Embryonic facial prominence (tissue), 1 donor: Measurements from ENCODE around the gene NIPAL4.

Experiments used
- DNase-seq: peaks from one replicate; pipeline ENCODE4 v3.0.0-alpha.2; 2016; ENCODE audit errors: extremely low spot score

NIPAL4 gene

DNA sequence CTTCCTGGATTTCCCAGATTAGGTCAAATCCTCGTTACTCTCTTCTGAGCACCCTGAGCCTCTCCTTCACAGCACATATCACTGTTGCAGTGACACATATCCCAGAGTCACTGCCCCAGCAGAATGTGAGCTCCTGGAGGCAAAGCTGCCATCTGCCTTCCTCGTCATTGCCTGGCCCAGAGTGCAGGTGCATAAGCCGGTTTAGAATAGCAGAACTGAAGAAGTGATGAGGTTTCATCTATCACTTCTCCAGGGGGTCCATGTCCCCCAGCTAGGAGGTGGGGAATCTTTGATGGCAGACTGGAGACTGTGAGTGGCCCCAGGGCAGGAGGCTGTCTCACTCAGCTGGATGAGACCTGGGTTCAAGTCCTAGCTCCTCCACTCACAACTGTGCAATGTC lies 25.8 kb downstream of the NIPAL4 start:
- no peak for DNase-seq

DNA sequence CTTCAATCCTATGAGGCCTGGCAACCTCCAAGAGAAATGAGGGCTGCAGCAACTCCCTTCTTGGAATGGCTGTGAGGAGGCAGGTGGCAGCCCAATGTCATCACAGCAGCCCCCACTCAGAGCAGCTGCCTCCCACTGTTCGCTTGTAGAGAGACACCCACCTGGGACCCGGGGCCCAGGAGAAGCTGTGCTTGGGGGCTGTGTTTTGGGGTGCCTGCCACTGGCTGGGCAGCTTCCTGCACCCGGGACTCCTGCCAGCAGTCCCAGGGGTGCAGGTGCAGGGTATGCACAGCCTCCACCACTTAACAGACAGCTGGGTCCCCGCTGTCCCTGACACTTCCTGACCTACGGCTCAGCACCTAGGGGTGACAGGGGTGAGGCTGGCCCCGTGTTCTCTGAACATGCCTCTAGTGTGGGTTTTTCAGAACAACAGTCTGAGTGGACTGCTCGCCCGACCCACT lies 26.2 kb downstream of the NIPAL4 start:
- DNase-seq: no peak

DNA sequence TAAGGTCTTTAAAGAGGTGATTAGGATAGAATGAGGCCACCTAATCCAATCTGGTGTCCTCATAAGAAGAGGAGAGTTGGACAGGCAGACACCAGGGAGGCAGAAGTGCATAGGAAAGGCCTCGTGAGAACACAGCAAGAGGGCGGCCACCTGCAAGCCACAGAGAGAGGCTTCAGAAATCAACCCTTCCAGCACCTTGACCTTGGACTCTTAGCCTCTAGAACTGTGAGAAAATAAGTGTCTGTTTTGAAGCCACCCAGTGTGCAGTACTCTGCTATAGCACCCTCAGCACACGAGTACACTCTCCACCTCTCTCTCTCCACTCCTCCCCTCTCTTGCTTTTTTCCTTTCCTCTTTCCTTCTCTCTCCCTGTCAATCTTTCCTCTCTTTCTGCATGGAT lies 26.8 kb downstream of the NIPAL4 start:
- DNase-seq: no peak

DNA sequence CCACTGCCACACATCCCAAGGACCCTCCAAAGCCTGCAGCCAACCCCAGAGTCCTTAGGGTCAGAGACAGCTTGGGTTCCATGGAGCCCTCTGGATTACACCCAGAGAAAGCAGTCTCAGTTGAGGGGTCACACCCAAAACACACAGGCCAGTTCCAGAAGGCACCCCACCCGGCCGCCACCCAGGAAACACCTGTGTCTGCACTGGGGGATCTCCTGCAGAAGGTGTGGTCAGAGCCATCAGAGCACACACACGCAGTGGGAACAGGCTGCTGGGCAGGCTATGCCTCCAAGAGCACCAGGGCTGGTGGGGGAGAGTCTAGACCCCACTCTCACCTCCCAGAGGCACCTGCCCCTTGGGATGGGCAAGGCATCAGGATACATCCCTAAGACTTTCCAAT lies 27.3 kb downstream of the NIPAL4 start:
- no peak for DNase-seq

DNA sequence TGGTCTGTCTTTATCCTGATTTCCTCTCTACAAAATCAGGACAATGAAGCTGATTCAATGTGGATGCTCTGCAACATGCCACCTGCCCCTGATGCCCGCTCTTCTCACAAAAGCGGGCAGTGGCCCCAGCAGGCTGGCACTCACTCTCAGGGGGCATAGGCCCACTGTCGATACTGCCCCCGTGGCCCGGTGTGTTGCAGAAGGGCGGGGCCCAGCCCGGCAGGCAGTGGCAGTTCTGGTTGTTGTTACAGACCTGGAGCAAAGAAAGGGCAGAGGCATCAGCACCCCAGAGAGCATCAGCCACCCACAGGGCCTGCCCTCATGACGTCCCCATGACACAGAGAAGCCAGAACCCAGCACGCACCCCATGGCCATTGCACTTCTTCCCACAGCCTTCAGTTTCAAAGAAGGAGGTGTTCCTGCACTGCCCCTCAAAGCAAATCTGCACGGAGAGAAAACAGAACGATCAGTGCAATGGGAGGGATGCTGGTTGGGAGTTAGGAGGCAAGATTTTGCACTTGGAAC lies 31.5 kb downstream of the NIPAL4 start:
- DNase-seq: no peak

DNA sequence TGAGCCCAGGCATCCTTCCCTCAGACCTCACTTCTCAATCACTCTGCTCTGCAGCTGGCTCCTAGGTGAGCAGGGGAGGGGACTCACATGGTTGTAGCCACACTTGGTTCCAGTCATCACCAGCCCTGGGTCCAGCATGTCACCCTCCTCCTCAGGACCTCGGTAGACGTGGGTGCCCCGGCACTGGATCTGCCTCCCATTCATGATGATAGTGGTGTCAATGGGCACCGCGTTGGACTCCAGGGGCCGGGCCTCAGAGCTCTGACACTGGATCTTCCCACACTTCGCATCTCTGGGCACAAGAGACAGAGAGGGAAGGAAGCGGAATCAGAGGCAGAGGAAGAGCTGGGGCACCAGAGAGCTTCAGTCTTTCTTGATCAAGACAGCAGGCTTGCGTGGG lies 32.9 kb downstream of the NIPAL4 start:
- no peak for DNase-seq

DNA sequence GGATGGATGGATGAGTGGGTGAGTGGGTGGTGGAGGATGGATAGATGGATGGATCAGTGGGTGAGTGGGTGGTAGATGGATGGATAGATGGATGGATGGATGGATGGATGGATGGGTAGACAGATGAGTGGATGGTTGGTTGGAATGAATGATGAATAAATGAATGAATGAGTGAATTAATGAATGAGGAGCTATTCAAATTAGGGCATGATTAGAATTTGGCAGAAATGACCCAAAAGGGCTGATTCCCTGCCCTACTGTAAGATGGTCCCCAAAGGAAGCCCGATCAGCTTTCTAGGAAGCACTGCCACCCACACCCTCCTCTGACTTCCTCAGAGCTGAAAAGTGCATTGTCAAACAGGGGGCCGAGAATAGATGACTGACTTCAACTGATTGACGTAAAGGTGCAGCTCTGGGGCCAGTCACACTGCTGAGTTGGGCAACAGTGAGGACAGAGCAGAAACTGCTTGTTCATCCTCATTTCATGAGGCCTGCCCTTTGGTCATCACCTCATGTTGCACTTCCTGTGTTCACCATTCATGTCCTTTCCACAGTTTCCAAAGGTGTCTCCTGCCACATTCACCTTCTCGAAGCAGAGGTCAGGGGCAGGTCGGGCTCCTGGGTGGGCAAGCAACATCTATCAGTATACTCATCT lies 34.3 kb downstream of the NIPAL4 start:
- DNase-seq: no peak

DNA sequence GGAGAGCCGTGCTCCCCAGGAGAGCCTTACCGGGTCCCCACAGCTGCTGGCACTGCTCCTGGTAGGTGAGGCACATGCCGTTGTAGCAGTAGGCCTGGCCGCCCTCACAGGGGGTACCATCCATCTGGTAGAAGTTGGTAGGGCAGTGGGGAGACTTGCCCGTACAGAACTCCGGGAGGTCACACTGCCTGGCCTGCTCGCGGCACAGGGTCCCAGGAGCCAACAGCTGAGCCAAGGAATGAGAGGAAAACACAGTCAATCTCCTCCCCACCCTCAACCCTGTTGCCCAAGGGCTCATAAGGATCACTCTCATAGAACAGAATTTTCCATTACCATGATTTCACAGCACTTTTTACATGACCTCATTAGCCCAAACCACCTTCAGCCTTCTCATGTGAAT lies 36.9 kb downstream of the NIPAL4 start:
- no peak for DNase-seq

DNA sequence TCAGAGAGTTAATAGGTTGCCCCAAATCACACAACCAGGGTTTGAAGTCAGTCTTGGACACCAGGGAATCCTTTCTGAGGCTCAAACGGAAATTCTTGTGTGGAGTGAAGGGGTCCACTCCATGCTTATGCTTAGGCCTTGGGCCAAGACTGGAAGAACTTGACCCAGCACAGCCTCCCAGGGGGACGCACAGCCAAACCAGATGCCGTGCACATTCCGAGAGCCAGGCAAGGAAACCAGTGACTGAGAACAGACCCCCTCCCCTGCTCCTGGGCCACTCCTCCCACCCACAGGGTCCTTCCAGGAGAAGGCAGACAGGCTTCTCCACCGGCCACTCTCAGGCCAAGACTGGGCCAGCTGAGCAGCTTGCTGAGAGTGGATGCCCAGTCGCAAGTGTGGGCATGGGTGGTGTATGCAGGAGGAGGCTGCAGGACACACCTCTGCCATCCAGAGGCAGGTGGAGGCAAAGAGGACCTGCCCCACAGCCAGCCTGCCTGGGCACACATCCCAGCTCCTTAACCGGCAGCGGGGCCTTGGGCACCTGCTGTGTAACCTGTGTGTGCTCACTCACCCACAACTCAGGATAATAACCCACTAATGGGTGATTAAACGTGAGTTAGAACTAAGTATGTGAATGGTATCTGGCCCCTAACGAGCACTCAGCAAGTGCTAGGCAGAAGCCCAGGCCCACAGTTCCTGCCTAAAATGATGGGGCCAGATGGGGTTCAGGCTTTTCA lies 38.0 kb downstream of the NIPAL4 start:
- DNase-seq: no peak

DNA sequence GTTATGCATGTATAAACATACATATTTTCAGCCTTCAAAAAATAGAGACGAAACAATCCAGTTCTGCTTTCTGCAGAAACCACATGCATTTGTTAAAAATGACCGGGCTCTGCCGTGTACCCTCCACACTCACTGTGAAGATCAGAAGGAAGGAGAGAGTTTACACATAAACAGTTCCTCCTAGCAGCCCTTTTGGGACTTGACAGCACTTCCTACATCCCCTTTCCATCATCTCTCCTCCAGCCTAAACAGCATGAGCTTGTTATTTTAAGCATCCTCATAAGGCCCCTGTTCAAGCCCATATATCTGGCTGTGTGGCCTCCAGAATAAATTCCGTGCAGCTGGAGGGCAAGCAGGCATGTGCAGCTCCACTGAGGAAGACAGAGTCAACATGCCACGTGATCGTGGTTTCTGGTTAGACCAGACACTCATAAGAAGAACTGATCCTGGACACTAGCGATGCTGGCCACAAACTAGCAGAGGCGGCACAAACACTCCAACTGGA lies 42.2 kb downstream of the NIPAL4 start:
- DNase-seq: no peak

DNA sequence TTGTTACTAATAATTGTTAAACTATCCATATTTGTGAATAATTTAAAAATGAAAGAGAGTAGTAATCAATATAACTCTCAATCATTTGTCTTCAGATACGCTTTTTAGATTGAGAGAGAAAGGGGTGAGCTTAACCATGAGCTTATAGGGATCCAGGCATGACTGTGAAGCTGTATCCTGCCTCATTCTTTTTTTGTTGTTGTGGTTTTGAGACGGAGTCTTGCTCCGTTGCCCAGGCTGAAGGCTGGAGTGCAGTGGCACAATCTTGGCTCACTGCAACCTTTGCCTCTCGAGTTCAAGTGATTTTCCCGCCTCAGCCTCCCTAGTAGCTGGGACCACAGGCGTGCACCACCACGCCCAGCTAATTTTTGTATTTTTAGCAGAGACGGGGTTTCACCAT lies 44.0 kb downstream of the NIPAL4 start:
- DNase-seq: no peak

DNA sequence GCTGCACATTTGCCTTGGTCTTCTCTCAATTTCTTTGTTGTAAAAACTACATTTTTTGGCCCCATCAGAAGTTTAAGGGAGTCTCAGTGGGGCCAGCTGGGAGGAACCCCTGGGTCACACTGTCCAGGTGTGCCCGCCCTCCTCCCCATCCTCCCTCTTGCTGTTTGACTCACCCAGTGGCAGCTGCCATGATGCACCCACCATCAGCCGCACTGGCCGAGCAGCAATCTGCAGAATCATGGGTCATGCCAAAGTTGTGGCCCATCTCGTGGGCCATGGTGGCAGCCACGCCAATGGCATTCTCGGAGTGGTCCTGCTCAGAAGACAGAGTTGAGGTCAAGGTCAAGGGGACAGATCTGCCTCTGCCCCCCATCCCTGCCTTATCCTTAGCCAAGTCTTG lies 45.5 kb downstream of the NIPAL4 start:
- DNase-seq: no peak

DNA sequence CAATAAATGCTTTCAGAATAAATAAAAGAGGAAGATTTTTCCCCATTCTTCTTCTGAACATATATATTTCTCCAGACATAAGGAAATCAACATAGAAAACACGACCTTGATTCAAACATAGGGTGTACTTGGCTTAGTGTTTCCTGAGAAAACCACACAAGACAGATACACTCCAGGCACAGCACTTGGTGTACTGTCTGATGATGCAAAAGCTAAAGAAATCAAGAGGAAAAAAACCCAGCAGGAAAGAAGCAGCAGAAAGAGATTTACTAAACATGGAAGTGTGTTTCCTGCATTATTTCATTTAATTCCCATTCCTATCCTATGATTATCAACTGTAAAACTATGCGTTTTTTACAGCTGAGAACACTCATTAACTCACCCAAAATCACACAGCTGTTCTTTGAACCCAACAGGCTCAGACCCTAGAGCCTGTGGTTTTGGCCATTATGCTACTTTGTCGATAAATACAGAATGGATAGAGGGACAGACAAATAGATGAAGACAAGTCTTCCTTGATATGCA lies 46.1 kb downstream of the NIPAL4 start:
- DNase-seq: no peak

DNA sequence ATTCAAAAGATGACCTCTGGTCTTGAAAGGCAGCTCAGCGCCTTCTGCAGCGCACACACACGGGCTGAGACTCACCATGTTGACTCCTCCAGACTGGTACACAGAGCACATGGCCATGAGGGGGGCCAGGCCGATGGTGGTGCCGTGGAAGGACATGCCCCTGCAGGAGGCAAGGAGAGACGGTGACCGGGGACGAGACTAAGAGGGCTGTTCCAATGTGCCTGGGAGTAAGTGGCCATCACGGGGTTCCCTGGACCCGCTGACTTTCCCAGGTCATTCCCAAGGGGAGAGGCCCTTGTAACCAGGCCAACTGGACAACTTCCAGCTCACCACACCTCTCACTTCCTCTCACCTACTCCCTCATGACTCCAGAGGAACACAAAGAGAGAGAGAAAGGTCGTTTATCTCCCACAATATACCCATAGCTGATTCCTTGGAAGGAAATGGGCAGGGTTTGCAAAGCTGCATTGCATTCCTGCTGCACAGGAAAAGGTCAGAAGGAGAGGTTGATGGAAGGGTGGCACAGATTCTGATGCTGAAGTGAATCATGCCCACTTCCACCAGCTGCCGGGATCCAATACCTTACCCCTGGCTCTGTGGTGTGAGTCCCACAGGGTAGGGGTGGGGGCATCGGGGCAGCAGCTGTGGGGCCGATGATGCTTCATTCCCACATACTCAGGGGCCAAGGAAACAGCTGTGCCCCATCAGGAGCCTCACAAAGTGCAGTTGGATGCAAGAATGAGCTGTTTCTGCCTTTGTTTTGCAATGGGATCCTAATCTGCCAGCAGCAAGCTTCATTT lies 47.2 kb downstream of the NIPAL4 start:
- no peak for DNase-seq

DNA sequence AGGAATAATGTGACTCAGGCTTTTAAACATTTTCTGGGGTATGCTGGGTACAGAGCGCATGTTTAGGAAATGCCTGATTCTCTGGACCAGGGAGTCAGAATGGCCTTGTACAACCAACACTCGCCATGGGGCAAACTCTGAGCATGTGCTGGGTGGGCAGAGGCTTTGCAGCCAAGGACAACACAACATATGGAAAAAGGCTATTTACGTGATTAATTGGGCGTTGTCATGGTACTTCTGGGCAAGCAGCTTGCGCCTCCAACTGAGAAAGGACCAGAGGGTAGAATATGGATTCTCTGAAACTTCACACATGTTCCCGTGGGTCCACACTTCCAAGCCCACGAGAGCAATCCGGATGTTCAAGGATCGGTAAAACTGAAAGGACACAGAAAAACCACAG lies 49.1 kb downstream of the NIPAL4 start:
- DNase-seq: no peak

DNA sequence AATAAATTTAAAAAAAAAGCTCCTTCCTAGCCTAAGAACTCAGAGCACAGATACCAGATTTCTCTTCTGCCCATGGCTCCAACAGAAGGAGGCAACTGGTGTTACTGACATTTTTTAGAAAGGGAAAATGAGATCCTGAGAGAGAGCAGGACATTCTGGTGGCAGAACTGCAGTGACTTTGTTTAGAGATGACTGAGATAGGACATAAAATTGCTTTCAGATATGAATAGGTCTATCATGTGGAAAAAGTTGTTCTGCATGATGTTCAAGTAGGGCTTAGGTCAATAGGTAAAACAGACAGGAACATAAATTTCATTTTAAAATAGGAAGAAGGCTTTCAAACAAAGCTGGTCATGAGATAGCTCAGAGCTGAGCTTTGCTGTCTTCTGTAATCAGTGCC lies 49.6 kb downstream of the NIPAL4 start:
- no peak for DNase-seq

DNA sequence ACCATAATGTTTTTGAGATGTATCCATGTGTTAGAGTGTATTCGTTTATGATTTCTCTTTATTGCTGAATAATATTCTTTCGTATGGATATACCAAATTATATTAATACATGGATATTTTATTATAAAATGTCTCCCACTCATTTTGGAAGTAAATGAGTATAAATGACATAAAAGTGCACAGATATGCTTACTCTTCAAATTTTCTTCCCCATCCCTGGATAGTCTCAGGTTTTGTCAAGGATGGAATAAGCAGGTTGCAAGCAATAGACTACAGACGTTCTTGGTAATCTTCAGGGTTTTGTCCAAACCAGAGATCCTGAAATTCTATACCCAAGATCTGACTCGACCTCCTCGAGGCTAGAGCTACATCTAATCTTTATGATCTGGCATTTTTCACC lies 50.7 kb downstream of the NIPAL4 start:
- no peak for DNase-seq

DNA sequence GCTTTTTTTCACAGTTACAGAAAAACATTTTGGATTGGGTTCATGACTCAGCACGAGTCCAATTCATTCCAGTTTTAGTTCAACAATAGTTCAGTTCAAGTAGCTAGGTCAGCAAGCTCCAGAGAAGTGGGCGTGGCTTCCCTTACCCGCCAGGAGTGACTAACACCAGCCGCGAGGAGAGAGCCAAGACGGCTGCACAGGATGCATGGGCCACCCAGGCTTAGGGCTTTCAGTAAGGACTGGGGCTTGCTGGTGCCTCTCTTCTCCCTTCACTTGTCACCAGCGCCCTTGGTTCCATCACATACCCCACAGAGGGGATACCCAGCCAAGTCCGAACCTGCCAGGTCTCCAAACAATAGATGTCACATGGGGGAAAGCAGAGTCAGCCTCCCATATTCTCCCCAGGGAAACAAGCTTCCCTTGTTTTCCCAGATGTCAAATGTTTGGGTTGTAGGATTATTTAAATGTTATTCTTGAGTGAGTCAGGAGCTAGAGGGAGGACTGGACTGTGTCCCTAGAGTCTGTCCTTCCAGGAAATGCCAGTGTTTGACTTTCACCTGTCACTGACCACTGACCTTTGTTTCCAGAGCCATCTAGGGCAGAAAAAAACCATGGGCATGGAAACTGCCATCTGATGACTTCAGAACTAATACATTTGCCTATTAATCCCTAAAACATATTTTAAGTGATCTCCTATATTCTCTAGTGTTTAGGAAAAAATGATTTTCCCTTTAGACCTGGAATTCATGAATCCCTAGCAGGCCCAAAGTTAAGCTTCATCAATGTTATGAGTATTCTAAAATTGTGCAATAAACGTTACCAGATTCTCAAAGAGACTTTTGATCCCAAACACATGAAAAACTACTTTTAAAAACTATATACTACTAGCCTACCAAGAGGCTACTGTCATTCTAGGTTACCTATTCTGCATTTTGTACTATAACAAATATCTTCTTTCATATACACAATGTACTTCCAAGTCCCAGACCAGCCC lies 51.9 kb downstream of the NIPAL4 start:
- DNase-seq: no peak

DNA sequence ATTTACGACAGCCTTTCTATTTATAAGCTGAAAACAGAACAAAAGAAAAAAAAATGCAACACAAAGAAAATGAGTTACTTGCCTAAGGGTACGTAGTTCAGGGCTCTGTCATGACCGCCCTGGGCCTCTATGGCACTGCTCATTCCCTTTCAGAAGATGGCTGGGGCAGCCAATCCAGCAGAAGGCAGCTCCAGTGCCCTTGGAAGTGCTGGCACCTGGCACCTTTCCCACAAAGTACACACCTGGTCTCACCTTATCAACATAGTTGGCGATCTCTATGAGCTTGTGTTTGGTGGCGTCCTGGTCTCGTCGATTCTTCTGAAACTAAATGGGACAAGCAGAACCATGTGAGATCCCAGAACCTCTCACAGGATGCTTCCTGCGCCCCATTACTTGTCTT lies 53.2 kb downstream of the NIPAL4 start:
- no peak for DNase-seq

DNA sequence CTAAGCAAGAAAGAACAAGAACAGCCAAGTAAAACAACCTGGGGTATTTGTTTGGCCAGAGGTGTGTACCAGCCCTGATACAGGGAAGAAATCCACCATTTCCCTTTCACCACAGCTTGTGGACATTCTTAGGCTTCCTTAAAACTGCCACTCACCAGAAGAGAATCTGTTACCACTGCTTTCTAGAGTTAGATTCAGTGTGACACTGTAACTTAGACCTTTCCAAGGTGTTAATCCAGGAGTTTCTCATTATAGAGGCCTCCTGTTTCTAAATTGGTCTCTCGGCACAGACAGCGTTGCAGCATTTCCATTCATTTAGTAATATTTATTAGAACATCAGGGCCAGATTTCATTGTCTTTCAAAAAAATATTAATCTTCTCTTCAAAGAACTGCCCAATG lies 55.0 kb downstream of the NIPAL4 start:
- no peak for DNase-seq

DNA sequence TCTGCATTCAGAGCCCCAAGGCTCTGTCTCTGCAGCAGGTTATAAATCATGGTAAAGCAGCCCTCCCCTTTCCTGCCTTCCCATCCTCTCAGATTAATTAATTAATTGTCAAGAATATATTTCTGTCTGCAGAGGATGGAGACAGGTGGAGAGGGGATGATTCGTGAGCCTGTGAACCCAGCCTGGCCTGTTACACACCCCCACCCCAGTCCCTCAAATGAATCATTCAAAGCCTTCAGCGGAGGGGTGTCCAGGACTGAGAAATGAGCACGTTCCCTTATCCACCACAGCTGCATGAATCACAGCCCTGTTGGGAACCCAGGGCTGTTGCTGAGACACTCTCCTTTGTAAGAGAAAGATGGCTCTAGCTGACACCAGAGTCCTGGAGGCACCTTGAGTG lies 56.0 kb downstream of the NIPAL4 start:
- DNase-seq: no peak
